Tibial nerve (tissue), 3 donors: ENCODE results near the gene LRRC10.

Experiments
- EP300 ChIP-seq, 2 donors: sonication (generic); formaldehyde crosslinking; IDR thresholded peaks; one replicate each; pipeline ENCODE4 v1.6.1; 2017; ENCODE audit warnings: antibody characterized with exemption in 2 of 2, mild to moderate bottlenecking in 1 of 2
- POLR2A ChIP-seq, 2 donors: fragments of 450-650 bp; IDR thresholded peaks; one replicate each; pipeline ENCODE4 v1.6.1; 2017; ENCODE audit warnings: antibody characterized with exemption in 2 of 2, mild to moderate bottlenecking in 2 of 2, moderate library complexity in 2 of 2

DNA sequence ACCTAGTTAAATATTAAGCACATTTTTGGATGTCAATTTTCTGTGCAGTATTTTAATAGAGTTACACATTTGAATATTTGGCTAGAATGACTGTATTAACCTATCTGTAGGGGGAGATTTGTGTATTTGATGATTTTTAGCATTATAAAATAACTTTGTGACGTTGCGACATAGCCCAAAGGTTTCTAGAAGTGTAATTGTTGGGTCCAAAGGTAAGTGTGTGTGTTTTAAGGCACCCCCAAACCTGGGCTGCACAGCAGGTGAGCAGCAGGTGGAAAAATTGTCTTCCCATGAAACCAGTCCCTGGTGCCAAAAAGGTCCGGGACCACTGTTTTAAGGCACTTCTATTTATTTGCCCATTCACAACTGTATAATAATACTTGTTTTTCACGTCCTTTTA lies 22.2 kb downstream of the LRRC10 start:
- TF ChIP-seq POLR2A (IDR thresholded peaks at IDR 0.05) (no peak), EP300 (IDR thresholded peaks at IDR 0.05) (no peak)
